Renal pelvis (tissue), 4 donors: Measurements from ENCODE around the gene PRADC1. TPM values are rescaled to one million over a fixed set of nuclear protein-coding genes. Genes with fewer than 3 reads are reported as not detected.

Experiments
- DNase-seq: peaks from one replicate; pipeline ENCODE4 v3.0.0-alpha.2; 2013
- polyA plus RNA-seq, 3 donors: library from polyadenylated mRNA; unstranded; fragments of 120-200 nt; gene quantifications; one replicate each; pipeline ENCODE4 v1.2.1, GENCODE V29; 2013; ENCODE audit not compliant: insufficient read length in 3 of 3

The PRADC1 gene
- polyA plus RNA-seq, 3 donors = 13.3 to 17.0 (median 14.8) TPM

GRCh38 chr2:73243884-73244570 is 11.0 kb upstream of the PRADC1 start:
- DNase-seq = no peak

GRCh38 chr2:73239776-73240175 is 6.7 kb upstream of the PRADC1 start:
- DNase-seq = no peak

GRCh38 chr2:73238976-73239375 is 5.9 kb upstream of the PRADC1 start:
- no peak for DNase-seq

- no peak for DNase-seq
These were observed 5.1 kb upstream of the PRADC1 start for GRCh38 chr2:73238149-73238548.

GRCh38 chr2:73237168-73237567 is 4.1 kb upstream of the PRADC1 start:
- no peak for DNase-seq

GRCh38 chr2:73235315-73236028 is 2.4 kb upstream of the PRADC1 start:
- DNase-seq = no peak

- DNase-seq = peak; percentile 93
These were observed 1.1 kb upstream of the PRADC1 start, which contains the start of gene CCT7 for GRCh38 chr2:73233932-73234832. Gene CCT7, plus strand, starts transcription at chr2:73234308. Its CDS starts 71 bp downstream, at chr2:73234379.

- DNase-seq = no peak
These were observed 461 bp downstream of the PRADC1 start for GRCh38 chr2:73232403-73233153.

GRCh38 chr2:73228631-73229030 is 4.4 kb downstream of the PRADC1 start:
- DNase-seq = no peak

GRCh38 chr2:73227086-73227485 is 6.0 kb downstream of the PRADC1 start:
- DNase-seq = no peak

- no peak for DNase-seq
These were observed 7.3 kb downstream of the PRADC1 start for GRCh38 chr2:73225513-73226360.

- DNase-seq = no peak
These were observed 9.2 kb downstream of the PRADC1 start for GRCh38 chr2:73223821-73224220.

GRCh38 chr2:73218298-73218697 is 14.7 kb downstream of the PRADC1 start:
- DNase-seq = no peak

GRCh38 chr2:73217826-73218225 is 15.2 kb downstream of the PRADC1 start:
- DNase-seq = no peak

- no peak for DNase-seq
These were observed 15.9 kb downstream of the PRADC1 start for GRCh38 chr2:73217160-73217559.

GRCh38 chr2:73215254-73215653 is 17.8 kb downstream of the PRADC1 start:
- no peak for DNase-seq

- peak; percentile 77 for DNase-seq
These were observed 18.7 kb downstream of the PRADC1 start, which contains the start of gene SMYD5 for GRCh38 chr2:73214120-73215035. Gene SMYD5, plus strand, starts transcription at chr2:73214245. Its CDS starts 22 bp downstream, at chr2:73214267.

GRCh38 chr2:73212448-73213176 is 20.4 kb downstream of the PRADC1 start:
- no peak for DNase-seq

GRCh38 chr2:73212098-73212447 is 21.0 kb downstream of the PRADC1 start:
- no peak for DNase-seq
